Ramos (cell line): Measurements from ENCODE around the gene ZNF678.
"Not testable (repeated sequence)": the region's sequence is repeated elsewhere in the genome, so short reads cannot be mapped to it uniquely, and the experiment has no call there.

Experiments used
- in situ Hi-C: fragments of 300-500 bp; cut with MboI; formaldehyde crosslinking; loops from one replicate; pipeline ENCODE4 v1.14.3; 2022; ENCODE audit warnings: low sequenced_read_pairs; ENCODE audit not compliant: unreplicated experiment

ZNF678 gene

GRCh38 chr1:227549892-227550291, 13.5 kb upstream of the ZNF678 start:
- in situ Hi-C loops = no loop called here

- in situ Hi-C loops = not testable (repeated sequence)
These were observed 11.5 kb upstream of the ZNF678 start for GRCh38 chr1:227551881-227552280.

- in situ Hi-C loops = no loop called here
These were observed 7.1 kb upstream of the ZNF678 start for GRCh38 chr1:227556288-227556687.

- in situ Hi-C loops = no loop called here
These were observed 5.2 kb upstream of the ZNF678 start for GRCh38 chr1:227557962-227558725.

GRCh38 chr1:227558732-227559262, 4.6 kb upstream of the ZNF678 start:
- in situ Hi-C loops = no loop called here

- in situ Hi-C loops = no loop called here
These were observed 3.9 kb upstream of the ZNF678 start for GRCh38 chr1:227559499-227559898.

- in situ Hi-C loops = no loop called here
These were observed 3.4 kb upstream of the ZNF678 start for GRCh38 chr1:227559926-227560325.

- in situ Hi-C loops = no loop called here
These were observed 2.8 kb upstream of the ZNF678 start for GRCh38 chr1:227560393-227561173.

GRCh38 chr1:227561241-227561907, 2.0 kb upstream of the ZNF678 start:
- in situ Hi-C loops = no loop called here

GRCh38 chr1:227562037-227562436, 1.3 kb upstream of the ZNF678 start:
- in situ Hi-C loops = no loop called here

GRCh38 chr1:227562933-227563323, 428 bp upstream of the ZNF678 start:
- in situ Hi-C loops = no loop called here

- in situ Hi-C loops = no loop called here
These were observed 3.9 kb downstream of the ZNF678 start for GRCh38 chr1:227567256-227567655.

GRCh38 chr1:227568593-227568992, 5.2 kb downstream of the ZNF678 start:
- in situ Hi-C loops = no loop called here

GRCh38 chr1:227572752-227573151, 9.4 kb downstream of the ZNF678 start:
- in situ Hi-C loops = no loop called here

- in situ Hi-C loops = no loop called here
These were observed 11.6 kb downstream of the ZNF678 start for GRCh38 chr1:227574926-227575325.

GRCh38 chr1:227576189-227576588, 12.8 kb downstream of the ZNF678 start:
- in situ Hi-C loops = no loop called here

- in situ Hi-C loops = no loop called here
These were observed 14.1 kb downstream of the ZNF678 start for GRCh38 chr1:227577500-227577899.

GRCh38 chr1:227583354-227583753, 20.0 kb downstream of the ZNF678 start:
- in situ Hi-C loops = no loop called here

GRCh38 chr1:227586733-227587132, 23.4 kb downstream of the ZNF678 start:
- in situ Hi-C loops = no loop called here

- in situ Hi-C loops = no loop called here
These were observed 24.6 kb downstream of the ZNF678 start for GRCh38 chr1:227587968-227588367.

GRCh38 chr1:227588769-227589168, 25.4 kb downstream of the ZNF678 start:
- in situ Hi-C loops = not testable (repeated sequence)
